Endothelial cell of hepatic sinusoid (primary cell): ENCODE measurements around the gene ZNF474.

ENCODE experiments used
- in situ Hi-C: cut with HindIII; loops from 2 replicates; pipeline ENCODE4 v1.10.0; 2017; ENCODE audit warnings: low sequenced_read_pairs

Gene ZNF474

DNA sequence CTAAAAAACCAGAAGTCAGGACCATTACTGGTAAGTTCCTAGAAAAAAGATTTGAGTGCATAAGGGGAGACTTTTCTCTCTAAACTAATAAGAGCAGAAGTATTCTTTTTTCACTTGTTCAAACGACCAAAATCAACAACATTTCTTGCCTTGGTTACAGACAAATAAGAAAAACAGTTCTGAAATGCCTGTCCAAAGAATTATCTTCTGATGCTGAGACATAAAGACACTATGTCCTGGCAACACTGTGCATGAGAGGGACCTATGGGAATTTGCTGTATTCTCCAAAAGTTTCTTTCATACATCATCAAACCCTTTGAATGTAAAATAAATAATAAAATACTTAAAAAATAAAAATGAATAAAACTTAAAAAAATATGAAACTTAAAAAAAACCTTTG, 50.4 kb downstream of the ZNF474 start:
- in situ Hi-C loops: no loop called here

DNA sequence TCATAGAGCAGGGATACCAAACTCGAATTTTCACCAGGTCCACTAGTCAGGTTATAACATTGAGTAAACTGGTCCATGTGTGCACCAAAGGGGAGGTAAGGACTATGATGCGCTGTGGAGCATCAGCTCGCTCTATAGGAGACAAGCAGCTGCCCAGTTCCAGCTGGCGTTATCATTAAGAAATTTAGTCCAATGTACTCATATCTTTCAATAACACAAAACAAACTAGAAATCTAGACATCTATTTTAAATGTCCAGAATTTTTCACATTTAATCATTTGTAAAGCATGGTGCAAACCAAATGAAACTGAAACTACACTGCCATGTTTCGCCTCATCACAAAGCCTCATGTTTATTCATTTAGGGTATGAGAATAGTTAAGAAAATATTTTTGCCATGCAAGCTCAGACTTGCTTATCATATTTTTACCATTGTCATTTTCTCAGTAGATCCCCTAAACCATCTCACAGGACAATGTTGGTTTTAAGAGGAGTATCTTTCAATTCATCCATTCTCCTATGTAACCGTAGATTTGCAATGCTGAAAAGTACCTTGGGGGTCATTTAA, 50.9 kb downstream of the ZNF474 start:
- in situ Hi-C loops: no loop called here

DNA sequence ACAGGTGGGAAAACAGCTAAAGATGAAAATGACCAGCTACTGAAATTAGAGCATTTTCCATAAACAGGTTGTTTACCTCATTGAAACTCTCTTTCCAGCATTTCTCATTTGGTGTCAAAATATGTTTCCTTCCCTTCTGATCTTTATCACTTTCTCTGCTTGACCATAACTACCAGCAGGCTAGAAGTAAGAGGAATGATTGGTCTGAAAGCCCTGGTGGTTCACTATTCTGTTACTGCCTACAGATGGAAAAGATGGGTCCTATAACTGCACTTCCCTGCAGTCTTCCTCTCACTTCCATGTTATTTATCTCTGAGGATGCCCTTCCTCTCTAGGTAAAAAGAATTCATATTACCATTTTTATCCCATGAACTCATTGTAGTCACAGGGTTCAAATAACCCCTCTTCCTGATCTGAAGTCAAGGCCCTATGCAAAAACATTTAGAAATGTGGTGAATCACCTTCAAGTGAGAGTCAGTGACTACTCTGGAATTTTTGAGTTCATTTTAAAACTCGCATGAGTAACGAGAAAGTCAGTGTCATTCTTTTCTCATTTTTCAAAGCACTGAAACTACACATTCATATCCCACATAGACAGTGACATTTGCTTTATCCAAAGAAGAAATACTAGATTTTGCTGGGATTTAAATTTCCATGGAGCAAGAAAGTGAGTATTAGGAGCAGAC, 51.7 kb downstream of the ZNF474 start:
- in situ Hi-C loops: no loop called here

DNA sequence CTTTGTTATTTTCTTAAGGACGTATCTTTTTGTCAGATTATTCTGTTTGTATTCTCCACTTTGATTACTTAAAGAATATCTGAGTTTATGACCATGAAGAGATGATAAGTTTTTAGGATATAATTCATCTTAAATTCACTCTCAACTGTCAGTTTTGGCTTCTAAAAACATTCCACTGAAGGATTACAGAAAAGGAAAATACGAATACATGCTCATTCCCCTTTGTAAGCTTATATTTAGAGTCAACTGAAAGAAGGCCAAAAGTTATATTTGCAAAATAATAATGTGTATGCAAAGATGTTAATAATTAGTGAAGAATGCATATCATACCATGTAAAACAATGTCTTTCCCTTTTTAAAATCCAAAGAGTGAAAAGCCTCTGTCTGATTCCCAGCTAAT, 52.5 kb downstream of the ZNF474 start:
- in situ Hi-C loops: no loop called here

DNA sequence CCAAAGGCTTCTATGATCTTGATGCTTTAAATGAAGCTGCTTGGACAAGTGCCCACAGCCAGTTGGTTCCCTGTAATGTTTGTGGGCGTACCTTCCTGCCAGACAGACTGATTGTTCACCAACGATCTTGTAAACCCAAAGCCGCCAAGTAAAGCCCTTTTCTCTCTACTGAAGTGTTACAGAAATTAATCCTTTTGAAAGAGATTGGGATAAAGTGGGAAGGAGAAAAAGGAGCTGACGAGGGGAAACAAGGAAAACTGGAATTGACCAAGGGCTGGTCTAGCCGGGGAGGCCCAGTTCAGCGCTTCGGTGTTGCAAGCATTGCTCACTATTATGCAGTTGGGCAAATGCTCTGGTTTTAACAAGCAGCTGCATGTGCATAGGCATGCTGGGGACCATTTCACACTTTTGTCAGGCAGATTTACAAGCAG, 53.2 kb downstream of the ZNF474 start:
- in situ Hi-C loops: no loop called here

DNA sequence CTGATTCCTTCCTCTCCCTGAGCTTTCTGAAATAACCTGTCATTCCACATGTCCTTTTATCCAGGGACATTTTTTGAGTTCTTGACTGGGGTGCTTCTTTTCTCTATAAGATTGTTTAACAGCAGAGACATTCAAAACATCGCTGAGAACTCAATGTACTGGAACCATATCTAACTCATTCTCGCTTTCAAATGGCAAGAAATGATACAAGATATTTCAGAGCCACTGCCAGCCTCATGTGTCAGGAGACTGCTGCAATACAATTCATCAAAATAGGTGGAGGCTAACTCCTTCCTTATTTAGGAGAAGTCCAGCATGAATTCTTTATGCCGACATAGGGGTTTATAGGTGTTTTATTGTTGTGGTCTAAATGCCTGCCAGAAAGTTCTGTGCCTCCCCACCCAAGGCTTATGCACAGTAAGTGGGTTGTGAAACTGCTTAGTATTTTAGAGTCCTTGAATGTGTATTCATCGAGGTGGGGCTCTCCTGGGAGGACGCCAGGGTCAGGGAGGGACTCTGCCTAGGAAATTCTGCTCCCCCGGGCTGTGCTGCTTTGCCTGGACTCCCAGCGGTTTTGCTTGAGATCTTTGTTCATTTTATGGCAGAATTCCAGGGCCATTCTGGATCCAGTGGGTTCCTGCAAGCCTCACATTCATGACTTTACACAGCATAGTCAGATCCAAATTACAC, 53.9 kb downstream of the ZNF474 start:
- in situ Hi-C loops: no loop called here

DNA sequence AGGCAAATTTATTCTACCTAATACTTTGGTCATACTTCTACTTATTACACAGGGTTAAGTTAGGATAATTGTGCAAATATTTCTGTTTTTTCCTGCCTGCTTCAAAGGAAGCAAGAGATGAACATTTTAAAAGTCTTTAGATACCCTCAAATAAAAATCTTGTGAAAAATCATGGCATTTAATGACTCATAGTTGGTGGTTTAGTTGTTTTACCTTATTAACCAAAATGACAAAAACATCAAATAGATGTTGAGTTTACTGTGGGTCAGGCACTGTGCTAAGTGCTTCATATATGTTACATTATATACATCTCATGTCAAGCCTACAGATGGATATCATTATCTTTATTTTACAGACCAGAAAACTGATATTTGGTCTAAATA, 54.4 kb downstream of the ZNF474 start:
- in situ Hi-C loops: no loop called here

DNA sequence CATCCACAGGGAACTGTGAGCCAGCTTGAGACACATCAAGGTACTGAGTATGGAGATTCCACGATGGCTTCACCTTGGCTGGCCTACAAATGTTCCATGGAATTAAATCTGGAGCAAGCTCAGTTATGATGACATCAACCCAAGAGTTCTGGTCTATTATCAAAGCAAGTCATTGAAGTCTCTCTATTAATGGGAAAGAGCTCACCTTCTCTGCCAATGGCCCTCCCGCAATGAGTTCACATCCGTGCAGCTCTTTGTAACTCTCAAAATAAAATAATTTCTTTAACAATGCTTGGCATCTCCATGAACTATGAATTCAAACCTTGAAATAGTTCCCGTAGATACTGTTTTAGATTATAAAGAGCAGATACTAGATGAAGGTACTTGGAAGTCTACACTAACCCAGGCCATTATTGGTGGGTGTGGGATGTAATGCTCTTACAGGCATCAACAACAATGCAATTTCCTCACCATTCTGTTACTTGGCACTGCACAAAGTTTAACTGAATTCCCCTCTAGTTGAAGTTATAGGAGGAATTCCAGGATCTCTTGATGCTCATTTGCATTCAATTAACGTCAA, 55.4 kb downstream of the ZNF474 start:
- in situ Hi-C loops: no loop called here

DNA sequence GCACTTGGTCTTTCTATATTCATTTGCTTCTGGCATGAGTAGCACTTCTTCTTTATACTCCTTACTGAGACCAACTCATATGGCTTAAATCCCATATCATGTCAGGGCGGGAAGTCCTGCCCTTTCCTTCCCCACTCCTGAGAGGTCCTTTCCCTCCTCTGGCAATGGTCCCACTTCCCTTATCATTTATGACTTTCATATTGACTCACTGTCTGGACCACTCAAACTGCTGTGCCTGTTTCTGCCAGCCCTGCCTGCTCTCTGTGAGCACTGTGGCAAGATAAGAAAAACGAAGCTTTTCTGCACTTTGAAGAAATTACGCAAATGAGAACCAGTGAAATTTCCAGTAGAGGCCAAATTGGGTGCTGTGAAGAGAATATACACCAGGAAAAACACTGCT, 58.1 kb downstream of the ZNF474 start:
- in situ Hi-C loops: no loop called here

DNA sequence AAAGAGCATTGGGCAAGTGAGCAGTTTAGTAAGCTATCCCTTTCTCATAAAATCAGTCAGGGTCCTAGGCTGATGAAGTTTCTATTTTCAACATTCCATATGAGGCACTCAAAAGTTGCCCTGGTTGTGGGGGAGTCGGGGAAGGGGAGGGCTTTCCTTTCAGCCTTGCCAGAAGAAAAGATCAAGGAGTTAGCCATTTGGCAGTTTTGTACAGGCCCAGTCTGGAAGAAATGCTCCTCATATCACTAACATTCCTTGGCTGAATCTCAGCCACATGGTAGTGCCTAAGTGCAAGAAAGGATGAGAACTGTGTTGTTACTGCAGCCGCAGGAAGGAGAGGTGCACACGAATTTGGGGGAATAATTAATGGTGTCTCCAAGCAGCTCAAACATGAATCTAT, 60.8 kb downstream of the ZNF474 start:
- in situ Hi-C loops: no loop called here

DNA sequence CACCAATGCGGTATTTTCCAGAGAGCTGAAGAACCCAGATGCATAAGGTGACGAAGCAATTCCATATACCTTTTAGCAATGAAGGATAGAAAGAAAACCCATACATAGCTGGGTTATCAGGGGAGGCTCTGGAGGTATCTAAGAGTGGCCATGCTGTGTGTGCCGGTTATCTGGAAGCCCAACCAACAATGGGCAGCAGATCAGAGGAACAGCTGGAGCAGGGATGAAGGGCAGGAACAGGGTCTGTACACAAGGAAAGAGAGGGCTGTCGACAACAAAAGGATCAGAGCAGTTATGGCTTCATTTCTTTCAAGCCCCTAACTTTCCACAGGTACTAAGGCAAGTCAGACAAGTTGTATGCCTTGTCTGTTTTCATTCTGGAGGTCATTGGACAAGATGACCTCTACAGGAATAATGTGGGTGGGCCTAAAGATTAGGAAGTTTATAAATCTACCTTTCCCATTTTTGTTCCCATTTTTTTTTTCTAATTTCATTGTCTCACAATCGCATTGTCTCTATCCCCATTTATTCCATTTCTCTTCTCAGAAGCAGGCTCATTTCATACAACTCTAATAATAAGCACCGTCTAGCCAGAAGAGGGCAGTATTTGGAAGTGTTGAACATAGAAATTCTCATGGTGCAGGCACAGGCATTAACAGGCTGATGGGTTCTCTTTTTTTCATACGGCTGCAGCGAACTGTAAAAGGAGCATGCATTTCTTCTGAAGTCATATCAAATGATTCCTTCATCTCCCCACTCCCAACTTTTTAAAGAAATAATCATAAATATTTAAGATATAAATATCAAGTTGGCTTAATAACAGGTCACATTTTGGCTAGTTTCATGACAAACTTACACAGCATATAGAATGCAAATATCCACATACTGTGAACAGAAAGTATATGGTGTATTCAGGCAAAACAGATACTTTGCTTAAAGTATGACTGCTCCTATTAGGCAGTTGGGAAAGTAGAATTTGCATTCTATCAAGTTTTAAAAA, 63.5 kb downstream of the ZNF474 start:
- in situ Hi-C loops: no loop called here

DNA sequence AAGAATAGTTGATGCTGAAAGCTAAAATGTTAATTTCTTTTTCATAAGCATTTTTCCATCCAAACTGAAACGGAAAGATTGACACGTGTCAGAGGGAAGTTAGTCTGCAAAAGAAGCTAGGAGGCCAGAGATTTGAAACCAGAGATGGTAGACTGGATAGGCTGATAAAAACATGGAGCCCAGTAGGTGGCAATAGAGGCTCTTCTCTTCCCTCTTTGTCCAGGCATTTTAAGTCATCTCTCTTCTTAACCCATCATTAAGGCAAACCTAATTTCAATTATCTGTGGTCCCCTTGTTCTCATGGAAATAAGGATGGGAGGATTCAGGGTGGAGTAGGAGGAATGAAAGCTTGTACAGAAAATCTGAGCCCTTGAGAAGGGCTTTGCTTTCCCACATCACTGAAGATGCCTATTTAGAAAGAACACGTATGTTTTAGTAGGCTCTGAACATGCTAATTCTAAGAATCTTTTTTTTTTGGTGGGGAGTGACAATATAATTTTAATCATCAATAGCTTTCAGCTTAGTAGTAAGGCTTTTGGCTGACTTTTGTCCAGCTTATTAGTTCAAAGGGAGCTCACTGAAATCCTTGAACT, 66.6 kb downstream of the ZNF474 start:
- in situ Hi-C loops: no loop called here

DNA sequence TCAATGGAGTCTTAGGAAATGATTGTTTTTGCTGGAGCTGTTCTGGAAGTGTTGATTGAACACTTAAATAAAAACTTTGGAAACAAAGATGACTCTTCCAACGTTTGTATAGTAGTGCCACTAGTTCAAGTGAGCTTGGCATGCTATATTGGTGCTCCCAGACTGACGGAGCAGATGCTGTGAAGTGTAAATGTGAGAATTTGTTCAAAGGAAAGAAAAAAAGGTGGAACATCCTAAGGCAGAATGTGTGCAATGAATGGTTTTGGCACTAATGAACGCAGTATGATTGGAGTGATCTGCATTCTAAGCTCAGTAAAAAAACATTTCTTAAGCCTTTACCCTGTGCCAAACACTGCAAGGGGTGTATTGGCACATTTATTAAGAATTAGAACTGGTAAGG, 69.8 kb downstream of the ZNF474 start:
- in situ Hi-C loops: no loop called here

DNA sequence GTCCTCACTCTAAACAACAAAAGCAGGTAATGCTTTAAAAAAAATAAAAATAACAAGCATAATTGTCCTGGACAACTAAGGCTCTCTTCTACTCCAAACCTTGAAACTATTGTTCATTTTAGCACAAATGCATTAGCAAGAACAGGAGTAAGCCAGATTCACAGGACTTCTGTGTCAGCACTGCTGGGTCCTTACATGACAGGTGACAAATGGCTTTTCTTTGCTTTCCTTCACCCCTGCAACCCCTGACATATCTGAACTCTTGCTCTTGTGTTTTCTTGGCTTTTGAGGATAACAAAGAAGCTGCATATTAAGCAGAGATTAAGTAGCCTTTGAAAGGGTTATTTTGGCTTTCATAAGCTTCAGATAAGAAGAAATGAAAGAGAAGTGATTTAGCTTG, 71.1 kb downstream of the ZNF474 start:
- in situ Hi-C loops: no loop called here

DNA sequence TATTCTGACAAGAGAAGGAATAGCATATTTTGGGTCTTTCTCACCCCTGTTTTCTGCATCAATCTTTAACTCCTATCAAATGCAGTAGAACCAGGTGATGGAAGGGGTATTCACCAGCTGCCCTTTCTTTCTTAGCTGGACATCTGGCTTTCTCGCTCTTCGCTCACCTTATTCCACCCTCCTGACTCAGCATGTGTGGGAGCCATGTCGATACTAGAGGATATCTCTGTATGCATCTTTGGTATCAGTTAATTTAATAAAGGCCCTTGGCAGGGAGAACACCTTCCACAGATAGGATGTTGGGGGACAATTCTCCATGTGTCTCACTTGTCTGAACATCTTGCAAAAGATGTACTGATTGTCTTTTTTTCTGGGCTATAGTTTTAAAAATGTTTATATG, 71.5 kb downstream of the ZNF474 start:
- in situ Hi-C loops: no loop called here

DNA sequence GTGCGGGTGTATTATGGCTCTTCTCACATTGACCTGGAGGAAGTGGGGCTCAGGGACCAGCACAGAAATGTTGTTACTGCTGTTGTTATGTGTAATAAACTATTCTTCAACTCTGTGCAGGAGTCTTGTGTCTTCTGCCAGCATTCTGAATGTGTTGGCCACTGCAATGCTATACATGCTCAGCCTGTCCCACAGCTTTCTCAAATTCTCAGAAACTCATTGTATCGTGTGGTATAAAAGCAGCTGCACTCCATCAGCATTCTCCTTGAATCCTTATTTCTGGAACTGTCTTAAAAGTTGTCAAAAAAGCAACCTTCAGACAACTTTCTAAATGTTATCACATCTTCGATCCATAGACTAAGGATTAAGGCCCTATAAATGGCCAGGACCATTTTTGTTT, 72.0 kb downstream of the ZNF474 start:
- in situ Hi-C loops: no loop called here

DNA sequence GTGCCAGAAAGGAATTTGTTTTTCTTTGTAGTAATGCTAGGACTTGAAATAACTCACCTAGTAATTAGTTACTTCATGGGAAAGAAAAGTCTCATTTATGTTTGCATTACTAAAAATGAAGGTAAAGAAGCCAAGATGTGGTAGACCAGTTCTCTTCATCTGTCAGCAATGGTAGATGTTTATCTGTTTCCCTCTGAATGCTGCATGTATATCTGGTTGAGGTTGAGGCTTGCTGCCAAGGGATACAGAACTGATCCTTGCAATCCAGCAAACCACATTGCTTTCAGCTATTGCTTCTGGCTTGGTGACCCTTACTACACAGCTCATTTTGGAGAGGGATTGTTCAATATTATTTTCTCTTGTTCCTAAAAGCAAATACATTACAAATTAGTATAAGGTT, 73.6 kb downstream of the ZNF474 start:
- in situ Hi-C loops: no loop called here
